Gastrocnemius medialis (tissue), 4 donors: ENCODE results near the gene MRPL41.

Experiments used
- POLR2A ChIP-seq, 2 donors: fragments of 450-650 bp; IDR thresholded peaks; one replicate each; pipeline ENCODE4 v1.6.1; 2017; ENCODE audit warnings: antibody characterized with exemption in 2 of 2, mild to moderate bottlenecking in 2 of 2, moderate library complexity in 2 of 2
- TF ChIP-seq, protein P1 (sequence below), 5 experiments: fragments of 450-650 bp in 3 of 5; fragments of 200-600 bp in 2 of 5; sonication (generic) in 2 of 5; IDR thresholded peaks in 4 of 5; conservative IDR thresholded peaks in 1 of 5; 1 replicate in 4 of 5; 2 replicates in 1 of 5; pipeline ENCODE4 v1.5.1; 2016 to 2019; ENCODE audit warnings: antibody characterized with exemption in 5 of 5, mild to moderate bottlenecking in 3 of 5, moderate library complexity in 3 of 5

DNA sequence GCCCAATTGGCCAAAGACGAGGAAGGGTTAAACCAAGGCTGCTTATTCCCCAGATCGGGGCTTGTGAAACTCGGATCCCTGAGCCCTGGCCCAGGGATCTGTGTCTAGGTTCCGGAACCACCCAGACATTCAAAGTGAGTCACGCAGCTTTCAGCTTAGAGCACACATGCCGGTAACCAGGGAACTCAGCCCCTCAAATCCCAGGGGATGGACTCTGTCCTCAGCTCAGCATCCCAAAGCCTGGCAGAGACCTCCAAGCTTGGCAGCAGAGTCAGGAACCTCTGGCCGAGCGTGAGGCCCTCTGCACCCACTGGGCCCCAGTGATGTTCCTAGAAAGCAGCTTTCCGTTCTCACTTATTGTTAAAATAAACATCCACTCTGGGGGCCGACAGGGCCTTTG lies 6.6 kb upstream of the MRPL41 start:
- TF ChIP-seq, protein P1, sequence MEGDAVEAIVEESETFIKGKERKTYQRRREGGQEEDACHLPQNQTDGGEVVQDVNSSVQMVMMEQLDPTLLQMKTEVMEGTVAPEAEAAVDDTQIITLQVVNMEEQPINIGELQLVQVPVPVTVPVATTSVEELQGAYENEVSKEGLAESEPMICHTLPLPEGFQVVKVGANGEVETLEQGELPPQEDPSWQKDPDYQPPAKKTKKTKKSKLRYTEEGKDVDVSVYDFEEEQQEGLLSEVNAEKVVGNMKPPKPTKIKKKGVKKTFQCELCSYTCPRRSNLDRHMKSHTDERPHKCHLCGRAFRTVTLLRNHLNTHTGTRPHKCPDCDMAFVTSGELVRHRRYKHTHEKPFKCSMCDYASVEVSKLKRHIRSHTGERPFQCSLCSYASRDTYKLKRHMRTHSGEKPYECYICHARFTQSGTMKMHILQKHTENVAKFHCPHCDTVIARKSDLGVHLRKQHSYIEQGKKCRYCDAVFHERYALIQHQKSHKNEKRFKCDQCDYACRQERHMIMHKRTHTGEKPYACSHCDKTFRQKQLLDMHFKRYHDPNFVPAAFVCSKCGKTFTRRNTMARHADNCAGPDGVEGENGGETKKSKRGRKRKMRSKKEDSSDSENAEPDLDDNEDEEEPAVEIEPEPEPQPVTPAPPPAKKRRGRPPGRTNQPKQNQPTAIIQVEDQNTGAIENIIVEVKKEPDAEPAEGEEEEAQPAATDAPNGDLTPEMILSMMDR (IDR thresholded peaks at IDR 0.05 in 4 of 5, conservative IDR thresholded peaks at IDR 0.05 in 1 of 5): no peak
- no peak for TF ChIP-seq POLR2A (IDR thresholded peaks at IDR 0.05)
